GM19351 (cell line): Measurements from ENCODE around the gene UNC45A.

Experiments
- ATAC-seq: cut with Tn5 transposase; IDR thresholded peaks from one replicate; pipeline ENCODE4 v1.9.1; 2021; ENCODE audit warnings: mild to moderate bottlenecking, moderate library complexity; ENCODE audit not compliant: unreplicated experiment

The UNC45A gene

GRCh38 chr15:90959894-90960293 is 24.8 kb downstream of the UNC45A start:
- no peak for ATAC-seq

- no peak for ATAC-seq
These were observed 25.4 kb downstream of the UNC45A start for GRCh38 chr15:90960298-90961091.

GRCh38 chr15:90962021-90962420 is 26.9 kb downstream of the UNC45A start:
- ATAC-seq = no peak

GRCh38 chr15:90966262-90966661 is 31.2 kb downstream of the UNC45A start:
- ATAC-seq = no peak

GRCh38 chr15:90967206-90967605 is 32.1 kb downstream of the UNC45A start:
- ATAC-seq = no peak

- no peak for ATAC-seq
These were observed 33.3 kb downstream of the UNC45A start for GRCh38 chr15:90968434-90968833.

GRCh38 chr15:90970274-90970673 is 35.2 kb downstream of the UNC45A start:
- ATAC-seq = no peak

GRCh38 chr15:90972133-90972532 is 37.0 kb downstream of the UNC45A start:
- ATAC-seq = no peak

GRCh38 chr15:90974216-90974615 is 39.1 kb downstream of the UNC45A start:
- ATAC-seq = no peak

GRCh38 chr15:90979582-90979981 is 44.5 kb downstream of the UNC45A start:
- no peak for ATAC-seq

GRCh38 chr15:90981681-90982080 is 46.6 kb downstream of the UNC45A start:
- ATAC-seq = peak; percentile 88

- peak; percentile 53 for ATAC-seq
These were observed 47.0 kb downstream of the UNC45A start for GRCh38 chr15:90982135-90982534.

GRCh38 chr15:90986790-90987507 is 51.9 kb downstream of the UNC45A start:
- ATAC-seq = peak; percentile 52

- ATAC-seq = no peak
These were observed 52.6 kb downstream of the UNC45A start for GRCh38 chr15:90987561-90988141.

GRCh38 chr15:90988296-90988695 is 53.2 kb downstream of the UNC45A start:
- ATAC-seq = no peak

- no peak for ATAC-seq
These were observed 54.1 kb downstream of the UNC45A start for GRCh38 chr15:90989040-90989768.

- ATAC-seq = no peak
These were observed 55.4 kb downstream of the UNC45A start for GRCh38 chr15:90990446-90990845.

GRCh38 chr15:90991587-90992285 is 56.7 kb downstream of the UNC45A start:
- ATAC-seq = no peak

GRCh38 chr15:90994059-90994416 is 59.0 kb downstream of the UNC45A start:
- peak; percentile 10 for ATAC-seq

- peak; percentile 93 for ATAC-seq
These were observed 59.6 kb downstream of the UNC45A start, which contains the start of gene PRC1 for GRCh38 chr15:90994417-90995311. TSS of gene PRC1 (minus strand) at chr15:90994535. CDS start at chr15:90994417, 118 bp downstream.
